ENCODE results near the gene SLC4A4.

DNA sequence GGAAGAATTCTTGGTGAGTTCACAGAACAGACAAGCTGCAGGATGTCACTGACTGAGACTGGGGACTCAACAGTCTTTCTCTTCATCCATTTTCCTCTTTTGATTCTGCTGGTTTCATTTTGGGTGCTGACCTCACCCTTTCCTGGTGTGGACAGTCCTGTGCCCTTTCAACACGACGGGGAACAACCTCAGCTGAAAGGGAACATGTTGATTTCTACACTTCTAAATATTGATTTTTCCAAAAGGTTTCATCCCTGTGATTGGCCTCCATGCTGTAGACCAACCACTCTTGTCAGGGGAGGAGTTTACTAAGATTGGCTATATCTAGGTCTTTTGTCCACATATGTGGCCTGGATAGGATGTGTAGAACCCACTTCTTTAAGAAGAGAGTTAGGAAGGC, 91.8 kb downstream of the SLC4A4 start:
- TF ChIP-seq, protein P1, sequence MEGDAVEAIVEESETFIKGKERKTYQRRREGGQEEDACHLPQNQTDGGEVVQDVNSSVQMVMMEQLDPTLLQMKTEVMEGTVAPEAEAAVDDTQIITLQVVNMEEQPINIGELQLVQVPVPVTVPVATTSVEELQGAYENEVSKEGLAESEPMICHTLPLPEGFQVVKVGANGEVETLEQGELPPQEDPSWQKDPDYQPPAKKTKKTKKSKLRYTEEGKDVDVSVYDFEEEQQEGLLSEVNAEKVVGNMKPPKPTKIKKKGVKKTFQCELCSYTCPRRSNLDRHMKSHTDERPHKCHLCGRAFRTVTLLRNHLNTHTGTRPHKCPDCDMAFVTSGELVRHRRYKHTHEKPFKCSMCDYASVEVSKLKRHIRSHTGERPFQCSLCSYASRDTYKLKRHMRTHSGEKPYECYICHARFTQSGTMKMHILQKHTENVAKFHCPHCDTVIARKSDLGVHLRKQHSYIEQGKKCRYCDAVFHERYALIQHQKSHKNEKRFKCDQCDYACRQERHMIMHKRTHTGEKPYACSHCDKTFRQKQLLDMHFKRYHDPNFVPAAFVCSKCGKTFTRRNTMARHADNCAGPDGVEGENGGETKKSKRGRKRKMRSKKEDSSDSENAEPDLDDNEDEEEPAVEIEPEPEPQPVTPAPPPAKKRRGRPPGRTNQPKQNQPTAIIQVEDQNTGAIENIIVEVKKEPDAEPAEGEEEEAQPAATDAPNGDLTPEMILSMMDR (IDR thresholded peaks at IDR 0.05): no peak
- TF ChIP-seq POLR2A (IDR thresholded peaks at IDR 0.05) (no peak), EP300 (IDR thresholded peaks at IDR 0.05) (no peak)
